Islet precursor cell (in vitro differentiated cells): ENCODE results near the gene DGKZ.
"Not testable (repeated sequence)": the region's sequence is repeated elsewhere in the genome, so short reads cannot be mapped to it uniquely, and the experiment has no call there.

Experiments used
- DNase-seq: peaks from one replicate; pipeline ENCODE4 v3.0.0-alpha.2; 2018

DGKZ gene

GRCh38 chr11:46367244-46367915 is 20.1 kb downstream of the DGKZ start:
- DNase-seq: no peak

DNA sequence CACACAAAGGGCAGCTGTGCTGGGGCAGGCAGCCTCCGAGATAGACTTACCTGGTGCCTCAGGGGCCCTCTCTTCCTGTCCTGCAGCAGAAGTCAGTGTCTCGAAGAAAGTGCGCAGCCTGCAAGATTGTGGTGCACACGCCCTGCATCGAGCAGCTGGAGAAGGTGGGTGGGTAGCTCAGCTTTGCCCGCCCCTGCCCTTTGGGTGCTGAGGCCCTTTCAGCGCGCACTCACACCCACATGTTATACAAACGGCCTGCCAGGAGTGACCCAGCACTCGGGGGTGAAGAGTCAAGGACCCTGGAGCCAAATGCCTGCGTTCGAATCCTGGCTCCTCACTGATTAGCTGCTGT is 20.6 kb downstream of the DGKZ start:
- DNase-seq: no peak

GRCh38 chr11:46369458-46370152 is 22.3 kb downstream of the DGKZ start:
- DNase-seq: peak; percentile 96

- no peak for DNase-seq
Measured at GRCh38 chr11:46370253-46370652, 23.0 kb downstream of the DGKZ start.

DNA sequence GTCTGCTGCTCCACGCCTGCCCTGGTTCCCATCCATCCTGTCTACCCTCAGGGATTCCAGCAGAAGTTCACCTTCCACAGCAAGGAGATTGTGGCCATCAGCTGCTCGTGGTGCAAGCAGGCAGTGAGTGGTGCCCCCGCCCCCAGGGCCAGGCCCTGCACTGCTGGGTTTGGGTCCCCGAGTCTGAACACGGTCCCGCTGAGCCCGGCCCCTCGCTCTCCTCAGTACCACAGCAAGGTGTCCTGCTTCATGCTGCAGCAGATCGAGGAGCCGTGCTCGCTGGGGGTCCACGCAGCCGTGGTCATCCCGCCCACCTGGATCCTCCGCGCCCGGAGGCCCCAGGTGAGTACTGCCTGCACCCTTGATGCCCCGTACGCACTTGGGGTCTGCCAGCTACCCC is 24.0 kb downstream of the DGKZ start:
- not testable (repeated sequence) for DNase-seq

DNA sequence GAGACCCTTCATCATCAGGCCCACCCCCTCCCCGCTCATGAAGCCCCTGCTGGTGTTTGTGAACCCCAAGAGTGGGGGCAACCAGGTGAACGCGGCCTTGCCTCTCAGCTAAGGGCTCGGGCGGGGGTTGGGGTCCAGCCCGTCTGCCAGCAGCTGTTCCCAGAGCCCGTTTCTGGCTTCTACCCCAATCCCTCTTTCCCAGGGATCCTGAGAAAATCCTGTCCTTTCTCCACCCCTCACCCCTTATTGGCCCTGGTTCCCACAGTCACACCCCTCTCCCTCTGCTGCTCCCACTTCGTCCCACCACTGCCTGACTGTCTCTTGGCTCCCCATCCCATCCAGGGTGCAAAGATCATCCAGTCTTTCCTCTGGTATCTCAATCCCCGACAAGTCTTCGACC is 24.8 kb downstream of the DGKZ start:
- DNase-seq: no peak

GRCh38 chr11:46372501-46372900 is 25.2 kb downstream of the DGKZ start:
- not testable (repeated sequence) for DNase-seq

DNA sequence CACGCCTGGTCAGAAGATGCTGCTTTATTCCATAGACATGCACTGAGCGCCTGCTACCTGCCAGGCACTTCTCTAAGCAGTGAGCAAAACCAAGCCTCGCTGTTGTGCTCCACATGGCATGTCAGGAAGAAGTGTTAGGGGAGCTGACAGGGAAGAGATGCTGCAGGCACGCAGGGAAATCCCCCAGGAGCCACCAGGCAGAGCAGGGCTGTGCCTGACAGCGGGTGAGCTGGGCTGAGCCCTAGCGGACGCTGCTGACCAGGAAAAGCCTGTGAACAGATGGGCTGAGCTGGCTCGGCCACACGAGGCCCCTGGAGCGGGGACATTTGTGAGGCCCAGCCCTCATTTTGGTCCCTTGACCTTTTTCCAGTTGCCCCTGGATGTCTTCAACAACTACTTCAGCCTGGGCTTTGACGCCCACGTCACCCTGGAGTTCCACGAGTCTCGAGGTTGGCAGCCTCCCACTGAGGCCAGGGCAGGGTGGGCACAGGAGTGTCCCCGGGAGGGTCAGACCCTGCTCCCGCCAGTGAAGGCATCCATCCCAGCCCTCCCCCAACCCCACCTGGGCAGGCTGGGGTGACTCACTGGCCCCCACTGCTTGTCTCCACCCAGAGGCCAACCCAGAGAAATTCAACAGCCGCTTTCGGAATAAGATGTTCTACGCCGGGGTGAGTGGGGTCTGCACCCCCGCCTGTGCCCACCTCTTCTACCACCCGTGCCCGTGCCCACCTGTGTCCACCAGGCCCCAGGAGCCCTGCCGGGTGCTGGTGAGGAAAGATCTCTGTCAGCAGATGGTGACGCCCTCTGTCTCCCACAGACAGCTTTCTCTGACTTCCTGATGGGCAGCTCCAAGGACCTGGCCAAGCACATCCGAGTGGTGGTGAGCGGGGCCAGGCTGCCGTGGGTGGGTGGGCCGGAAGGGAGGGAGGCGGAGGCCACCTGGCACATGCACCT is 26.8 kb downstream of the DGKZ start:
- DNase-seq: no peak

- DNase-seq: no peak
Measured at GRCh38 chr11:46374815-46375214, 27.6 kb downstream of the DGKZ start.

DNA sequence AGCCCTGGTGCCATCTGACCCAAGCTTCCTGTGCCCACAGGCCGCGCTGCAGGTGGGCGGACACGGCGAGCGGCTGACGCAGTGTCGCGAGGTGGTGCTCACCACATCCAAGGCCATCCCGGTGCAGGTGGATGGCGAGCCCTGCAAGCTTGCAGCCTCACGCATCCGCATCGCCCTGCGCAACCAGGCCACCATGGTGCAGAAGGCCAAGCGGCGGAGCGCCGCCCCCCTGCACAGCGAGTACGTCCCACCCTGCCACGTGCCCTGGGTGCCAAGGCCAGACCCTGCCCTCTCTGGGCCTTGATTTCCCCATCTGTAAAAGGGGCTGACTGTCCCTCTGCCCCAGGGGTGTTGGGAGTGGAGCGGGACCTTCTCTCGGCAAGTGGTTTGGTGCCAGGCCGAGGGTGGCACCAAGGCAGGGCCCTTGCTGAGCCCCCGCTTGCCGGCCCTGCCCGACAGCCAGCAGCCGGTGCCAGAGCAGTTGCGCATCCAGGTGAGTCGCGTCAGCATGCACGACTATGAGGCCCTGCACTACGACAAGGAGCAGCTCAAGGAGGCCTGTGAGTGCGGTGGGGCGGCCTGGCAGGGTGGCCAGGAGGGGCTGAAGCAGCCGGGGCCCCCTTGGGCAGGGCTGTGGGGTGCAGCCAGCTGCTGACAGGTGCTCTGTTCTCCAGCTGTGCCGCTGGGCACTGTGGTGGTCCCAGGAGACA is 28.3 kb downstream of the DGKZ start:
- DNase-seq: no peak

DNA sequence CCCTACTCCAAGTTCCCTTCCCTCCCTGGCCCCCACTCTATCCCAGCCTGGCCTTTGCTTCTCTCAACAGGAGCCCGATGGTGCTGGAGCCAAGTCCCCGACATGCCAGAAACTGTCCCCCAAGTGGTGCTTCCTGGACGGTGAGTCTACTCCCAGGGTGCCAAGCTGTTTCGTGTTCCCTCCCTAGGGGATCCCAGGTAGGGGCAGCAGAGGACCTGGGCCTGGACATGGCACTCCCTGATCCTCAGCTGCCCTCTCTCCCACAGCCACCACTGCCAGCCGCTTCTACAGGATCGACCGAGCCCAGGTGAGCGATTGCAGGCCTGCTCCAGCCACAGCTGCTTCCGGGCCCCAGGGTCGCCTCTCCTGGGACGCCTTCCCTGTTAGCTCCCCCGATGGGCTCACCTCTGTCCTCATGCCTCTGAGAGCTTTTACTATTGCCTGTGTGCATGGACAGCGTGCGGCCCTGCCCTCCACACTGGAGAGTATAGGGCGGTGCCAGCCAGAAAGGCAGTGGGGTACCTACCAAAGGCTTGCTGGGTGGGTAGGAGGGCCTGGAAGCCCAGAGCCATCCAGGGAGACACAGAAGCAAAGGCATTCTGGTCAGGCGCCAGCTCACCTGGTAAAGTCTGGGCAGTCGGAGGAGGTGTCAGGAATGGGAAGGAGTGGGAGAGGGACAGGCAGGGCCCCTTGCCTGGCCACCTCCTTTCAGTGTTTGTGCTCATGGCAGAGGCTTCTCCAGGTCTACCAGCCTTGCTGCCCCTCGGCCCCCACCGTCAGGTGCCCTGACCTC is 29.2 kb downstream of the DGKZ start:
- peak; percentile 55 for DNase-seq

GRCh38 chr11:46377290-46377689 is 30.0 kb downstream of the DGKZ start:
- DNase-seq: no peak

DNA sequence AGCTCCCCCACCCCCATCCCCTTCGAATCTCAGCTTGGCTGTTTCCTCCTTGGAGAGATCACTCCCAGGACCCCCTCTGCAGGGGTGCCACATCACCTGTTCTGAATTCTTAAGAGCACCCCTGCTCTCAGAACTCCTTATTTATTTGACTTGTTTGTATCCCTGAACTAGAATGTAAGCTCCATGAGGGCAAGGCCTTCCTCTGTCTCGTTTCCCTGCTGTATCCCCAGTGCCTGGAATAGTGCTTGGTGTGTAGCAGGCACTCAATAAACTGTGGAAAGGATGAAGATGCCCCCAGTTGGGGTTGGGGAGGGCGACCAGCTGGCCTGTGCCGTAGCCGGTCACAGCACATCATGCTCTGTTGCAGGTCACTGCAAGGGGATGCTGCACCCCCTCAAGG is 30.6 kb downstream of the DGKZ start:
- no peak for DNase-seq

DNA sequence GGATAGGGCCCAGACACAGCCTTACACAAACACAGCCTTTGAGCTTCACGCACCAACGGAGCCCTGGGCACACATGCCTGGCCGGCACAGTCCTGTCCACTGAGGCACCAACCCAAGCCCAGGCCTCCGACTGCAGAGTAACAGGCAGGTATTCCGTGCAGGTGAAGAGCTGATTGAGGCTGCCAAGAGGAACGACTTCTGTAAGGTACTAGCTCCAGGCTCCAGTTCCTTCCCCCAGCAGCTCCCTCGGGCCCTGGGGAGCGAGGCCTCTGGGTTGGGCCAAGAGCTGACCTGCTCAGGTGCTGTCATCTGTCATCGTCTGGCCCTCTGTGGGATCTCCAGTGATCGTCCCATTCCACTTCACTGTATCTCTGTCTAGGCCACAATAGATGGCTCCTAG is 31.0 kb downstream of the DGKZ start:
- DNase-seq: peak; percentile 58

GRCh38 chr11:46378811-46379481 is 31.7 kb downstream of the DGKZ start:
- peak; percentile 61 for DNase-seq

DNA sequence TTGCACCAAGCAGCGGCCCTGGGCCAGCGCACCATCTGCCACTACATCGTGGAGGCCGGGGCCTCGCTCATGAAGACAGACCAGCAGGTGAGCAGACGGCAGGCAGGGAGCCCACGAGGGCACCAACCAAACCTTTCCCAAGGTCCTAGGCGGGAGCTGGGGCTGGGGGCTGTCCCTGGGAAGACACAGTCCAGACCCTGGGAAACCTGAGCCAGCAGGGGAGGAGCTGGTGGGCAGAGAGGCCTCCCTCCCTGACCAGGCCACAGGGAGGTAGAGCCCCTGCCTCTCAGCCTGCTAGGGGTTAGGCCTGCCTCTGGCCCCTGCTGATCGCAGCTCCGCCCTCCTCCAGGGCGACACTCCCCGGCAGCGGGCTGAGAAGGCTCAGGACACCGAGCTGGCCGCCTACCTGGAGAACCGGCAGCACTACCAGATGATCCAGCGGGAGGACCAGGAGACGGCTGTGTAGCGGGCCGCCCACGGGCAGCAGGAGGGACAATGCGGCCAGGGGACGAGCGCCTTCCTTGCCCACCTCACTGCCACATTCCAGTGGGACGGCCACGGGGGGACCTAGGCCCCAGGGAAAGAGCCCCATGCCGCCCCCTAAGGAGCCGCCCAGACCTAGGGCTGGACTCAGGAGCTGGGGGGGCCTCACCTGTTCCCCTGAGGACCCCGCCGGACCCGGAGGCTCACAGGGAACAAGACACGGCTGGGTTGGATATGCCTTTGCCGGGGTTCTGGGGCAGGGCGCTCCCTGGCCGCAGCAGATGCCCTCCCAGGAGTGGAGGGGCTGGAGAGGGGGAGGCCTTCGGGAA is 32.4 kb downstream of the DGKZ start:
- peak; percentile 99 for DNase-seq

DNA sequence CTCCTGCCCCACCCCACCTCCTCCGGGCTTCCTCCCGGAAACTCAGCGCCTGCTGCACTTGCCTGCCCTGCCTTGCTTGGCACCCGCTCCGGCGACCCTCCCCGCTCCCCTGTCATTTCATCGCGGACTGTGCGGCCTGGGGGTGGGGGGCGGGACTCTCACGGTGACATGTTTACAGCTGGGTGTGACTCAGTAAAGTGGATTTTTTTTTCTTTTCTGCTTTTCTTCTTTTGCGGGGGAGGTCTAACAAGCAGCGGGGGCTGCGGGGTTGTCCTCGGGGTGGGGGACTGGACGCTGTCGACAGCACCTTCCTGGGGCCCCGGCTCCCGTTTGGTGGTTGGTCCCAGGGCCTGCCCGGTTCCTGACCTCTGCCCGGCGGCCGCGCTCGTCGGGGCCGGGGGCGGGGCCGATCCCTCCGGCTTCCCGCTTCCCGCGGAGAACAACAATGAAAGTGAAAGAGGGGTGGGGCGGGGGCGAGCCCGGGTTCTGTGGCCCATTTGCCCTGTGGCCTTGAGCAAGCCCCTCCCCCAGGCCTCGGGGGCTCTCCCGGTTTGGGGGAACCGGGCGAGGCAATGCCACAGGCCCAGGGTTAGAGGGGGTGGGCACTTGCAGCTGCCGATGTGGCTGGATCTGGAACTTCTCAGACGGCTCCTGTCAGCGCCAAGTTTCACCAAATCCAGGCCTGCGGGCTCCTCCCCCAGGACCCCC is 33.2 kb downstream of the DGKZ start:
- DNase-seq: peak; percentile 94

- peak; percentile 90 for DNase-seq
Measured at GRCh38 chr11:46381048-46381818, 34.0 kb downstream of the DGKZ start, which contains the start of gene MDK. Gene MDK, plus strand, starts transcription at chr11:46381669. Its CDS starts 389 bp downstream, at chr11:46382058.
